MM.1S (cell line): Measurements from ENCODE around the gene LRCH1.

Experiments
- DNase-seq: peaks from one replicate; pipeline ENCODE4 v3.0.0-alpha.2; 2015
- H2AFZ ChIP-seq: fragments of 300-600 bp; sonication (generic); 2 replicates; pipeline ENCODE4 v1.6.0; 2016; ENCODE audit warnings: antibody characterized with exemption, low read length
- H3F3A ChIP-seq: fragments of 300-600 bp; sonication (generic); 2 replicates; pipeline ENCODE4 v1.6.1; 2016; ENCODE audit warnings: mild to moderate bottlenecking, antibody characterized with exemption, low read length, moderate library complexity, mixed read lengths; ENCODE audit not compliant: insufficient read depth
- H3K27ac ChIP-seq: fragments of 300-600 bp; sonication (generic); 2 replicates; pipeline ENCODE4 v1.5.1; 2016; ENCODE audit warnings: mild to moderate bottlenecking, low read length
- H3K27me3 ChIP-seq: fragments of 300-600 bp; sonication (generic); replicated peaks from 2 replicates; pipeline ENCODE4 v1.6.0; 2016; ENCODE audit warnings: low read length; ENCODE audit not compliant: insufficient read depth
- H3K36me3 ChIP-seq: fragments of 300-600 bp; sonication (generic); replicated peaks from 2 replicates; pipeline ENCODE4 v1.6.1; 2016; ENCODE audit warnings: mild to moderate bottlenecking, low read length, mixed read lengths; ENCODE audit not compliant: insufficient read depth
- H3K4me1 ChIP-seq: fragments of 300-600 bp; sonication (generic); 2 replicates; pipeline ENCODE4 v1.6.1; 2016; ENCODE audit warnings: low read length, mixed read lengths
- H3K4me2 ChIP-seq: fragments of 300-600 bp; sonication (generic); 2 replicates; pipeline ENCODE4 v1.6.0; 2016; ENCODE audit warnings: low read depth, low read length
- H3K4me3 ChIP-seq: fragments of 300-600 bp; sonication (generic); 2 replicates; pipeline ENCODE4 v1.5.1; 2016; ENCODE audit warnings: low read length, mixed read lengths
- H3K79me2 ChIP-seq: fragments of 300-600 bp; sonication (generic); 2 replicates; pipeline ENCODE4 v1.6.1; 2016; ENCODE audit warnings: mixed run types, low read length, mixed read lengths
- H3K9ac ChIP-seq: fragments of 300-600 bp; sonication (generic); 2 replicates; pipeline ENCODE4 v1.6.1; 2016; ENCODE audit warnings: low read length, mixed read lengths
- H3K9me2 ChIP-seq: fragments of 300-600 bp; sonication (generic); replicated peaks from 2 replicates; pipeline ENCODE4 v1.6.1; 2016; ENCODE audit warnings: mild to moderate bottlenecking, low read length, mixed read lengths; ENCODE audit not compliant: insufficient read depth
- H3K9me3 ChIP-seq: fragments of 300-600 bp; sonication (generic); replicated peaks from 2 replicates; pipeline ENCODE4 v1.6.1; 2016; ENCODE audit warnings: mild to moderate bottlenecking, low read length, mixed read lengths; ENCODE audit not compliant: insufficient read depth
- H4K20me1 ChIP-seq: fragments of 300-600 bp; sonication (generic); 2 replicates; pipeline ENCODE4 v1.6.1; 2016; ENCODE audit warnings: mild to moderate bottlenecking, low read length, moderate library complexity, mixed read lengths; ENCODE audit not compliant: insufficient read depth
- CTCF ChIP-seq: fragments of 300-600 bp; sonication (generic); IDR thresholded peaks from 2 replicates; pipeline ENCODE4 v1.5.1; 2016; ENCODE audit warnings: antibody characterized with exemption, low read length, mixed read lengths
- EZH2 ChIP-seq: fragments of 300-600 bp; sonication (generic); optimal IDR thresholded peaks from 2 replicates; pipeline ENCODE3; 2017; ENCODE audit warnings: low read depth, mild to moderate bottlenecking, antibody characterized with exemption, low read length, mixed read lengths
- EZH2phosphoT487 ChIP-seq: fragments of 300-600 bp; sonication (generic); IDR thresholded peaks from 2 replicates; pipeline ENCODE4 v1.6.1; 2018; ENCODE audit warnings: antibody characterized with exemption, low read length

Gene LRCH1

GRCh38 chr13:46541210-46541609, 11.8 kb upstream of the LRCH1 start:
- Histone ChIP-seq H3K9me3 (no peaks in the 10 kb centered on the region), H3K9me2 (no peaks in the 10 kb centered on the region), H3K9ac (no peak overlapping the region), H3K4me1 (no peaks in the 10 kb centered on the region), H2AFZ (no peak overlapping the region), H3K27me3 (no peaks in the 10 kb centered on the region), H4K20me1 (no peaks in the 10 kb centered on the region), H3K4me3 (no peak overlapping the region), H3F3A (no peaks in the 10 kb centered on the region), H3K27ac (no peak overlapping the region), H3K36me3 (no peaks in the 10 kb centered on the region), H3K4me2 (no peak overlapping the region), H3K79me2 (no peaks in the 10 kb centered on the region)
- TF ChIP-seq EZH2phosphoT487, result no peak
- no peak for TF ChIP-seq EZH2
- TF ChIP-seq CTCF, result no peak
- DNase-seq, result no peak

GRCh38 chr13:46542833-46543232, 10.1 kb upstream of the LRCH1 start:
- no peak for DNase-seq
- Histone ChIP-seq H3K36me3 (no peaks in the 10 kb centered on the region), H3K9me3 (no peaks in the 10 kb centered on the region), H4K20me1 (no peaks in the 10 kb centered on the region), H3K4me1 (no peaks in the 10 kb centered on the region), H3F3A (no peaks in the 10 kb centered on the region), H3K27me3 (no peaks in the 10 kb centered on the region), H3K9ac (no peak overlapping the region), H3K79me2 (no peaks in the 10 kb centered on the region), H3K4me2 (no peak overlapping the region), H3K27ac (no peak overlapping the region), H3K9me2 (no peaks in the 10 kb centered on the region), H2AFZ (no peak overlapping the region), H3K4me3 (no peak overlapping the region)
- no peak for TF ChIP-seq EZH2
- TF ChIP-seq CTCF, result no peak
- no peak for TF ChIP-seq EZH2phosphoT487

GRCh38 chr13:46543287-46543686, 9.7 kb upstream of the LRCH1 start:
- H3F3A ChIP-seq, result no peaks in the 10 kb centered on the region
- H3K79me2 ChIP-seq, result no peaks in the 10 kb centered on the region
- no peaks in the 10 kb centered on the region for H3K27me3 ChIP-seq
- no peak for TF ChIP-seq CTCF
- no peak for TF ChIP-seq EZH2phosphoT487
- no peak for TF ChIP-seq EZH2
- no peak for DNase-seq
- H3K4me1 ChIP-seq, result no peaks in the 10 kb centered on the region
- no peaks in the 10 kb centered on the region for H3K9me2 ChIP-seq
- H4K20me1 ChIP-seq, result no peaks in the 10 kb centered on the region
- no peaks in the 10 kb centered on the region for H3K9me3 ChIP-seq
- no peak overlapping the region for H3K27ac ChIP-seq
- no peak overlapping the region for H3K9ac ChIP-seq
- no peaks in the 10 kb centered on the region for H3K36me3 ChIP-seq
- H3K4me3 ChIP-seq, result no peak overlapping the region
- no peak overlapping the region for H3K4me2 ChIP-seq
- H2AFZ ChIP-seq, result no peak overlapping the region
